ENCODE results near the gene OR1M1.

- TF ChIP-seq, protein P1, sequence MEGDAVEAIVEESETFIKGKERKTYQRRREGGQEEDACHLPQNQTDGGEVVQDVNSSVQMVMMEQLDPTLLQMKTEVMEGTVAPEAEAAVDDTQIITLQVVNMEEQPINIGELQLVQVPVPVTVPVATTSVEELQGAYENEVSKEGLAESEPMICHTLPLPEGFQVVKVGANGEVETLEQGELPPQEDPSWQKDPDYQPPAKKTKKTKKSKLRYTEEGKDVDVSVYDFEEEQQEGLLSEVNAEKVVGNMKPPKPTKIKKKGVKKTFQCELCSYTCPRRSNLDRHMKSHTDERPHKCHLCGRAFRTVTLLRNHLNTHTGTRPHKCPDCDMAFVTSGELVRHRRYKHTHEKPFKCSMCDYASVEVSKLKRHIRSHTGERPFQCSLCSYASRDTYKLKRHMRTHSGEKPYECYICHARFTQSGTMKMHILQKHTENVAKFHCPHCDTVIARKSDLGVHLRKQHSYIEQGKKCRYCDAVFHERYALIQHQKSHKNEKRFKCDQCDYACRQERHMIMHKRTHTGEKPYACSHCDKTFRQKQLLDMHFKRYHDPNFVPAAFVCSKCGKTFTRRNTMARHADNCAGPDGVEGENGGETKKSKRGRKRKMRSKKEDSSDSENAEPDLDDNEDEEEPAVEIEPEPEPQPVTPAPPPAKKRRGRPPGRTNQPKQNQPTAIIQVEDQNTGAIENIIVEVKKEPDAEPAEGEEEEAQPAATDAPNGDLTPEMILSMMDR (IDR thresholded peaks at IDR 0.05) = no peak
- TF ChIP-seq POLR2A (IDR thresholded peaks at IDR 0.05) = no peak
Observed at GRCh38 chr19:9061879-9062278, 25.0 kb upstream of the OR1M1 start.
